ENCODE data around the gene RANBP17. TPM values are rescaled to one million over a fixed set of nuclear protein-coding genes. Genes with fewer than 3 reads are reported as not detected.

The RANBP17 gene
- total RNA-seq, 4 donors from 2014 or later = 10.2 to 13.8 (median 10.9) TPM

GRCh38 chr5:171306781-171307591 is 445.2 kb downstream of the RANBP17 start:
- Histone ChIP-seq H3K36me3 (no peaks in the 10 kb centered on the region), H3K27me3 (peaks cover 82% of the 10 kb centered on the region), H3K27ac (no peak overlapping the region), H3K4me3 (no peak overlapping the region), H3K4me1 (peaks cover 0 to 37% (median 27%) of the 10 kb centered on the region in 4 donors), H3K9me3 (no peaks in the 10 kb centered on the region)
- DNase-seq = no peak
- in situ Hi-C loops (cut with MboI; ENCODE audit: low pct_ligation_motif_present in 1 of 4, low pct_unique_long_range_greater_than_20kb in 1 of 4, low sequenced_read_pairs in 3 of 4) = no loop called here
- TF ChIP-seq POLR2A (IDR thresholded peaks at IDR 0.05) = no peak
- no peak for TF ChIP-seq CTCF (IDR thresholded peaks at IDR 0.05)
- no peak for TF ChIP-seq POLR2AphosphoS5 (IDR thresholded peaks at IDR 0.05)
- no peak for TF ChIP-seq EP300 (IDR thresholded peaks at IDR 0.05; ENCODE audit: low read depth)
- intact Hi-C loops (cut with DNase I; ENCODE audit: low total_unique reads) = no loop called here
- WGBS, 2 donors (ENCODE audit: low coverage in 1 of 2) = 27% methylated on average over 9 of the region's 10 CpGs; no CpG with 5 or more reads in 1 of the 2 donors

GRCh38 chr5:171307789-171308452 is 446.1 kb downstream of the RANBP17 start:
- peaks cover 0 to 46% (median 36%) of the 10 kb centered on the region in 4 donors for H3K4me1 ChIP-seq

GRCh38 chr5:171308453-171309275 is 446.8 kb downstream of the RANBP17 start, which contains the start of gene TLX3:
Gene TLX3, plus strand, starts transcription at chr5:171309248. Its CDS starts 118 bp downstream, at chr5:171309366.
- no peak for TF ChIP-seq POLR2A (IDR thresholded peaks at IDR 0.05)
- TF ChIP-seq EP300 (IDR thresholded peaks at IDR 0.05; ENCODE audit: low read depth) = no peak
- no peak for TF ChIP-seq CTCF (IDR thresholded peaks at IDR 0.05)
- TF ChIP-seq POLR2AphosphoS5 (IDR thresholded peaks at IDR 0.05) = peak in 1 of 3 donors; percentile 27
- no peaks in the 10 kb centered on the region for H3K36me3 ChIP-seq
- 30 to 33% methylated on average over 8 to 41 of the region's 73 CpGs for WGBS, 2 donors (ENCODE audit: low coverage in 1 of 2)
- H3K4me3 ChIP-seq = peak within 1 kb of the TSS in 2 of 4 donors; percentile 12 to 30
- peaks cover 0 to 51% (median 36%) of the 10 kb centered on the region in 4 donors for H3K4me1 ChIP-seq
- no peak within 1 kb of the TSS for H3K27ac ChIP-seq
- no peak for DNase-seq
- peaks cover 99% of the 10 kb centered on the region for H3K27me3 ChIP-seq
- intact Hi-C loops (cut with DNase I; ENCODE audit: low total_unique reads) (no loop called here), in situ Hi-C loops (cut with MboI; ENCODE audit: low pct_ligation_motif_present in 1 of 4, low pct_unique_long_range_greater_than_20kb in 1 of 4, low sequenced_read_pairs in 3 of 4) (no loop called here)
- H3K9me3 ChIP-seq = no peaks in the 10 kb centered on the region

More at GRCh38 chr5:171307789-171308452, 446.1 kb downstream of the RANBP17 start:
- Histone ChIP-seq H3K27ac (no peak overlapping the region), H3K4me3 (no peak overlapping the region), H3K27me3 (peaks cover 92% of the 10 kb centered on the region), H3K36me3 (no peaks in the 10 kb centered on the region), H3K9me3 (no peaks in the 10 kb centered on the region)
- intact Hi-C loops (cut with DNase I; ENCODE audit: low total_unique reads) (no loop called here), in situ Hi-C loops (cut with MboI; ENCODE audit: low pct_ligation_motif_present in 1 of 4, low pct_unique_long_range_greater_than_20kb in 1 of 4, low sequenced_read_pairs in 3 of 4) (no loop called here)
- 42% methylated on average over 37 of the region's 42 CpGs; no CpG with 5 or more reads in 1 of the 2 donors for WGBS, 2 donors (ENCODE audit: low coverage in 1 of 2)
- no peak for TF ChIP-seq POLR2A (IDR thresholded peaks at IDR 0.05)
- TF ChIP-seq POLR2AphosphoS5 (IDR thresholded peaks at IDR 0.05) = no peak
- no peak for TF ChIP-seq CTCF (IDR thresholded peaks at IDR 0.05)
- TF ChIP-seq EP300 (IDR thresholded peaks at IDR 0.05; ENCODE audit: low read depth) = no peak
- no peak for DNase-seq
